Right lobe of liver (tissue), 6 donors: Measurements from ENCODE around the gene GPALPP1. TPM values are rescaled to one million over a fixed set of nuclear protein-coding genes. Genes with fewer than 3 reads are reported as not detected.

Experiments used
- ATAC-seq, 4 donors: fragments of 200-7000 bp; cut with Tn5 transposase; one replicate each; pipeline ENCODE4 v1.9.1; 2020; ENCODE audit warnings: mild to moderate bottlenecking in 4 of 4, moderate library complexity in 4 of 4
- DNase-seq, 3 donors: peaks; one replicate each; pipeline ENCODE4 v3.0.0-alpha.2; 2020
- H3K27ac ChIP-seq, 3 donors: fragments of 200-600 bp; one replicate each; pipeline ENCODE4 v1.8.0; 2022
- H3K27me3 ChIP-seq, 2 donors: fragments of 200-600 bp; one replicate each; pipeline ENCODE4 v1.8.0; 2022
- H3K36me3 ChIP-seq, 4 donors: fragments of 200-600 bp; sonication (generic) in 1 of 4; one replicate each; pipeline versions ENCODE4 v1.5.1 to v1.8.0; 2017 to 2022; ENCODE audit warnings: control low read depth in 1 of 4
- H3K4me1 ChIP-seq, 4 donors: fragments of 200-600 bp; sonication (generic) in 1 of 4; one replicate each; pipeline versions ENCODE4 v1.5.1 to v1.8.0; 2017 to 2022; ENCODE audit warnings: control low read depth in 1 of 4
- H3K4me3 ChIP-seq, 3 donors: fragments of 200-600 bp; one replicate each; pipeline ENCODE4 v1.8.0; 2022
- H3K9me3 ChIP-seq, 4 donors: fragments of 200-600 bp; sonication (generic) in 1 of 4; one replicate each; pipeline versions ENCODE4 v1.5.1 to v1.8.0; 2017 to 2022; ENCODE audit warnings: control low read depth in 1 of 4
- POLR2A ChIP-seq: fragments of 450-650 bp; IDR thresholded peaks from one replicate; pipeline ENCODE4 v1.6.1; 2017; ENCODE audit warnings: antibody characterized with exemption, mild to moderate bottlenecking
- WGBS: methylation state at CpG from one replicate; pipeline ENCODE4 v1.1.6; 2018; ENCODE audit warnings: low coverage, low lambda C conversion rate; ENCODE audit not compliant: insufficient coverage; ENCODE audit errors: missing lambda C conversion rate; 5-methylcytosine and 5-hydroxymethylcytosine counted together
- intact Hi-C, 2 donors: fragments of 100-400 bp; cut with DNase I; formaldehyde crosslinking; loops; one replicate each; pipeline versions ENCODE4 v1.11.2 to v1.14.1; 2022
- small RNA-seq, 2 experiments: library from RNA; depleted of rRNA; stranded (forward); fragments of <200 nt; gene quantifications; one replicate each; pipeline ENCODE3, GENCODE V24; 2016
- total RNA-seq, 6 experiments: library from RNA; depleted of rRNA in 2 of 6; stranded (reverse); fragments of >200 nt in 2 of 6; fragmentation: NEBNext Ultra II Directional in 3 of 6; extraction: Animal tissue kit (Norgen Biotek cat#: 25700) in 3 of 6; gene quantifications; one replicate each; pipeline versions ENCODE4 v1.1.0 to v1.2.4, GENCODE V29; 2016 to 2023
- TF ChIP-seq, protein P1 (sequence below), 4 donors: fragments of 200-600 bp in 3 of 4; fragments of 450-650 bp in 1 of 4; IDR thresholded peaks; one replicate each; pipeline versions ENCODE4 v1.5.1 to v1.8.0; 2016 to 2022; ENCODE audit warnings: antibody characterized with exemption in 4 of 4, mild to moderate bottlenecking in 2 of 4
- donor health status: DM: no; HTN: yes; CAD: no.
- donor health status: DM: no; HTN: no; CAD: no.
- donor health status: DM: no; HTN: no; CAD: no.
- donor health status: DM: no; HTN: yes; CAD: no.
- donor health status: DM: no; HTN: yes; CAD: no.

GPALPP1 gene
- total RNA-seq, 6 experiments from 2014 or later = 6.8 to 10.0 (median 8.4) TPM

GRCh38 chr13:45068036-45069001 lies 79.0 kb downstream of the GPALPP1 start:
- ATAC-seq = peak in 1 of 4 donors; percentile 46
- no peak overlapping the region for H3K27ac ChIP-seq
- H3K27me3 ChIP-seq = no peaks in the 10 kb centered on the region
- no peaks in the 10 kb centered on the region for H3K9me3 ChIP-seq
- TF ChIP-seq, protein P1, sequence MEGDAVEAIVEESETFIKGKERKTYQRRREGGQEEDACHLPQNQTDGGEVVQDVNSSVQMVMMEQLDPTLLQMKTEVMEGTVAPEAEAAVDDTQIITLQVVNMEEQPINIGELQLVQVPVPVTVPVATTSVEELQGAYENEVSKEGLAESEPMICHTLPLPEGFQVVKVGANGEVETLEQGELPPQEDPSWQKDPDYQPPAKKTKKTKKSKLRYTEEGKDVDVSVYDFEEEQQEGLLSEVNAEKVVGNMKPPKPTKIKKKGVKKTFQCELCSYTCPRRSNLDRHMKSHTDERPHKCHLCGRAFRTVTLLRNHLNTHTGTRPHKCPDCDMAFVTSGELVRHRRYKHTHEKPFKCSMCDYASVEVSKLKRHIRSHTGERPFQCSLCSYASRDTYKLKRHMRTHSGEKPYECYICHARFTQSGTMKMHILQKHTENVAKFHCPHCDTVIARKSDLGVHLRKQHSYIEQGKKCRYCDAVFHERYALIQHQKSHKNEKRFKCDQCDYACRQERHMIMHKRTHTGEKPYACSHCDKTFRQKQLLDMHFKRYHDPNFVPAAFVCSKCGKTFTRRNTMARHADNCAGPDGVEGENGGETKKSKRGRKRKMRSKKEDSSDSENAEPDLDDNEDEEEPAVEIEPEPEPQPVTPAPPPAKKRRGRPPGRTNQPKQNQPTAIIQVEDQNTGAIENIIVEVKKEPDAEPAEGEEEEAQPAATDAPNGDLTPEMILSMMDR (IDR thresholded peaks at IDR 0.05) = no peak
- no peak for TF ChIP-seq POLR2A
- intact Hi-C loops = no loop called here
- 38% methylated on average over 5 of the region's 5 CpGs for WGBS
- H3K36me3 ChIP-seq = no peaks in the 10 kb centered on the region
- no peaks in the 10 kb centered on the region for H3K4me1 ChIP-seq
- H3K4me3 ChIP-seq = no peak overlapping the region
- DNase-seq = no peak

DNA sequence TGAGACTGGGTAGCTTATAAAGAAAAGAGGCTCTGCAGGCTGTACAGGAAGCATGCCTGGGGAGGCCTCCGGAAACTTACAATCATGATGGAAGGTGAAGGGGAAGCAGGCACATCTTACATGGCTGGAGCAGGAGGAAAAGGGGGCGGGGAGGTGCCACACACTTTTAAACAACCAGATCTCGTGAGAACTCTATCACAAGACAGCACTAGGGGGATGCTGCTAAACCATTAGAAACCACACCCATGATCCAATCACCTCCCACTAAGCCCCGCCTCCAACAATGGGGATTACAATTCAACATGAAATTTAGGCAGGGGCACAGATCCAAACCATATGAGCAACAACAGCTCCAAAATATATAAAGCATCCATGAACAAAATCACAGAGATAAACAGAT lies 84.5 kb downstream of the GPALPP1 start:
- TF ChIP-seq, protein P1 (IDR thresholded peaks at IDR 0.05) = no peak
- TF ChIP-seq POLR2A = no peak
- no peak overlapping the region for H3K27ac ChIP-seq

GRCh38 chr13:45074721-45075120 lies 85.4 kb downstream of the GPALPP1 start:
- no peak overlapping the region for H3K4me3 ChIP-seq
- no peak for ATAC-seq
- H3K27me3 ChIP-seq = no peaks in the 10 kb centered on the region
- intact Hi-C loops = no loop called here
- TF ChIP-seq POLR2A = no peak
- TF ChIP-seq, protein P1 (IDR thresholded peaks at IDR 0.05) = no peak
- DNase-seq = no peak
- no peaks in the 10 kb centered on the region for H3K9me3 ChIP-seq
- H3K36me3 ChIP-seq = no peaks in the 10 kb centered on the region
- H3K4me1 ChIP-seq = no peaks in the 10 kb centered on the region
- 63% methylated on average over 6 of the region's 6 CpGs for WGBS
- no peak overlapping the region for H3K27ac ChIP-seq

More for the DNA sequence above, 84.5 kb downstream of the GPALPP1 start:
- H3K4me3 ChIP-seq = no peak overlapping the region
- 48% methylated on average over 3 of the region's 4 CpGs for WGBS
- no peaks in the 10 kb centered on the region for H3K27me3 ChIP-seq
- no peaks in the 10 kb centered on the region for H3K4me1 ChIP-seq
- no peak for DNase-seq
- no peaks in the 10 kb centered on the region for H3K36me3 ChIP-seq
- no peak for ATAC-seq
- H3K9me3 ChIP-seq = no peaks in the 10 kb centered on the region
- intact Hi-C loops = no loop called here

GRCh38 chr13:45078003-45078402 lies 88.7 kb downstream of the GPALPP1 start:
- Histone ChIP-seq H3K9me3 (no peaks in the 10 kb centered on the region), H3K36me3 (no peaks in the 10 kb centered on the region), H3K4me1 (no peaks in the 10 kb centered on the region), H3K27me3 (no peaks in the 10 kb centered on the region), H3K27ac (no peak overlapping the region), H3K4me3 (no peak overlapping the region)
- ATAC-seq (no peak), DNase-seq (no peak)
- TF ChIP-seq, protein P1 (IDR thresholded peaks at IDR 0.05) = no peak
- no peak for TF ChIP-seq POLR2A
- 63% methylated on average over 1 of the region's 1 CpG for WGBS
- intact Hi-C loops = no loop called here

Small RNAs within 50 kb of the gene (small RNA-seq; reads per million reads assigned to genes)
- gene RN7SL49P = 1.9 to 3.3 reads per million in 2 experiments

Other genes with a start within 250 kb of the GPALPP1 start
- 1 to 10 TPM; 1.1 to 2.3 (median 2.0) TPM for gene NUFIP1, start 67 bp upstream of the GPALPP1 start, total RNA-seq
- gene GTF2F2, start 131.0 kb downstream of the GPALPP1 start, total RNA-seq = 10 to 100 TPM in 1 of 6 experiments, 1 to 10 TPM in 5; 4.0 to 10.3 (median 6.0) TPM
- gene KCTD4, start 211.5 kb downstream of the GPALPP1 start, total RNA-seq = not detected